GM12878 (cell line): ENCODE measurements around the gene ESR1.

Source experiments
- CEBPZ ChIP-seq: fragments of 150-350 bp; IDR thresholded peaks from 2 replicates; pipeline ENCODE4 v1.6.1; 2016; ENCODE audit warnings: low read depth, low read length
- CREB1 ChIP-seq: IDR thresholded peaks from 2 replicates; pipeline ENCODE4 v1.6.1; 2012; ENCODE audit warnings: low read depth, mild to moderate bottlenecking, inconsistent platforms
- CTCF ChIP-seq, 3 experiments: IDR thresholded peaks in 2 of 3; conservative IDR thresholded peaks in 1 of 3; 2 replicates each; pipeline ENCODE4 v1.5.1; 2011; ENCODE audit warnings: low read depth in 3 of 3, low read length in 3 of 3, mild to moderate bottlenecking in 3 of 3, control low read depth in 2 of 3, moderate library complexity in 2 of 3, inconsistent platforms in 1 of 3, mixed read lengths in 1 of 3; ENCODE audit not compliant: control insufficient read depth in 2 of 3, insufficient read depth in 1 of 3; ENCODE audit errors: extremely low read depth in 1 of 3
- EZH2 ChIP-seq: IDR thresholded peaks from 2 replicates; pipeline ENCODE4 v1.6.1; 2012; ENCODE audit warnings: low read depth, mild to moderate bottlenecking, control low read depth, inconsistent platforms, low read length, borderline replicate concordance; ENCODE audit not compliant: control insufficient read depth
- GATAD2B ChIP-seq: fragments of 450-650 bp; conservative IDR thresholded peaks from 2 replicates; pipeline ENCODE4 v1.6.1; 2017; ENCODE audit warnings: low read depth, mild to moderate bottlenecking, moderate library complexity
- MTA3 ChIP-seq: IDR thresholded peaks from 2 replicates; pipeline ENCODE4 v1.6.1; 2012; ENCODE audit warnings: low read length, inconsistent platforms, borderline replicate concordance
- MYC ChIP-seq: IDR thresholded peaks from 2 replicates; pipeline ENCODE4 v1.6.1; 2011; ENCODE audit warnings: mild to moderate bottlenecking, low read length, moderate library complexity, inconsistent platforms; ENCODE audit not compliant: insufficient read depth, insufficient replicate concordance, insufficient read length, severe bottlenecking
- PBX3 ChIP-seq: IDR thresholded peaks from 2 replicates; pipeline ENCODE4 v1.6.1; 2011; ENCODE audit warnings: mild to moderate bottlenecking, low read depth, low read length, moderate library complexity; ENCODE audit not compliant: insufficient replicate concordance
- POLR2A ChIP-seq: IDR thresholded peaks from 2 replicates; pipeline ENCODE4 v1.6.1; 2011; ENCODE audit warnings: low read depth, mild to moderate bottlenecking, low read length
- POLR2AphosphoS5 ChIP-seq: IDR thresholded peaks from 2 replicates; pipeline ENCODE4 v1.6.1; 2011; ENCODE audit warnings: mild to moderate bottlenecking, low read length, inconsistent platforms
- SKIL ChIP-seq: fragments of 450-650 bp; IDR thresholded peaks from 2 replicates; pipeline ENCODE4 v1.6.1; 2017; ENCODE audit warnings: mild to moderate bottlenecking, low read depth, inconsistent platforms; ENCODE audit not compliant: poor library complexity, severe bottlenecking
- SP1 ChIP-seq: IDR thresholded peaks from one replicate; pipeline ENCODE4 v1.6.1; 2011; ENCODE audit warnings: low read depth, low read length
- TCF12 ChIP-seq: IDR thresholded peaks from 2 replicates; pipeline ENCODE4 v1.6.1; 2011; ENCODE audit warnings: low read depth, mild to moderate bottlenecking, low read length
- ZBTB11 ChIP-seq: fragments of 450-650 bp; formaldehyde crosslinking; IDR thresholded peaks from 2 replicates; pipeline ENCODE4 v1.5.0; 2022; ENCODE audit warnings: mild to moderate bottlenecking, missing genetic modification characterization

- TF ChIP-seq SP1 = no peak
- no peak for TF ChIP-seq SKIL
- no peak for TF ChIP-seq POLR2A
- TF ChIP-seq CEBPZ = no peak
- no peak for TF ChIP-seq PBX3
- TF ChIP-seq TCF12 = no peak
- no peak for TF ChIP-seq EZH2
- TF ChIP-seq CTCF (IDR thresholded peaks at IDR 0.05 in 2 of 3, conservative IDR thresholded peaks at IDR 0.05 in 1 of 3; ENCODE audit: control insufficient read depth in 2 of 3, extremely low read depth in 1 of 3, insufficient read depth in 1 of 3, low read depth in 3 of 3, low read length in 3 of 3) = no peak
- TF ChIP-seq ZBTB11 (CRISPR knock-in tag) = no peak
- TF ChIP-seq POLR2AphosphoS5 = no peak
- TF ChIP-seq MTA3 = no peak
- no peak for TF ChIP-seq CREB1
- no peak for TF ChIP-seq MYC
- TF ChIP-seq GATAD2B = no peak
These were observed 243.1 kb downstream of the ESR1 start for GRCh38 chr6:152050451-152051195.
